SKM-1 (cell line): ENCODE data around the gene SRRD.
"Not testable (repeated sequence)": the region's sequence is repeated elsewhere in the genome, so short reads cannot be mapped to it uniquely, and the experiment has no call there.

ENCODE experiments used
- DNase-seq: peaks from one replicate; lab custom pipeline; 2025; ENCODE audit not compliant: unreplicated experiment; lab: John Stamatoyannopoulos, UW

SRRD gene

GRCh38 chr22:26483439-26484359, at the start of gene SRRD, which contains the start of gene HPS4:
Gene SRRD (plus strand): TSS chr22:26483877. CDS start chr22:26483891, 14 bp downstream.
Gene HPS4 (minus strand): TSS chr22:26483783. CDS start chr22:26481762, 2,021 bp downstream.
- peak; percentile 68 for DNase-seq

GRCh38 chr22:26435327-26436093, 48.2 kb upstream of the SRRD start:
- peak; percentile 55 for DNase-seq

GRCh38 chr22:26436903-26437515, 46.7 kb upstream of the SRRD start:
- no peak for DNase-seq

- DNase-seq = no peak
These were observed 45.8 kb upstream of the SRRD start for GRCh38 chr22:26437694-26438392.

- not testable (repeated sequence) for DNase-seq
These were observed 44.9 kb upstream of the SRRD start for GRCh38 chr22:26438776-26439175.

GRCh38 chr22:26439559-26439958, 44.1 kb upstream of the SRRD start:
- DNase-seq = no peak

GRCh38 chr22:26442086-26442756, 41.5 kb upstream of the SRRD start:
- DNase-seq = no peak

GRCh38 chr22:26443901-26444690, 39.6 kb upstream of the SRRD start:
- no peak for DNase-seq

- DNase-seq = no peak
These were observed 38.9 kb upstream of the SRRD start for GRCh38 chr22:26444777-26445176.

- DNase-seq = no peak
These were observed 38.0 kb upstream of the SRRD start for GRCh38 chr22:26445577-26446275.

- DNase-seq = no peak
These were observed 36.7 kb upstream of the SRRD start for GRCh38 chr22:26446808-26447515.

- no peak for DNase-seq
These were observed 35.9 kb upstream of the SRRD start for GRCh38 chr22:26447584-26448329.

- no peak for DNase-seq
These were observed 35.3 kb upstream of the SRRD start for GRCh38 chr22:26448334-26448733.

GRCh38 chr22:26448941-26449340, 34.7 kb upstream of the SRRD start:
- no peak for DNase-seq

GRCh38 chr22:26450453-26451185, 33.1 kb upstream of the SRRD start:
- no peak for DNase-seq

- no peak for DNase-seq
These were observed 31.3 kb upstream of the SRRD start for GRCh38 chr22:26452236-26453016.
